ENCODE data around the gene GH1.

The GH1 gene

DNA sequence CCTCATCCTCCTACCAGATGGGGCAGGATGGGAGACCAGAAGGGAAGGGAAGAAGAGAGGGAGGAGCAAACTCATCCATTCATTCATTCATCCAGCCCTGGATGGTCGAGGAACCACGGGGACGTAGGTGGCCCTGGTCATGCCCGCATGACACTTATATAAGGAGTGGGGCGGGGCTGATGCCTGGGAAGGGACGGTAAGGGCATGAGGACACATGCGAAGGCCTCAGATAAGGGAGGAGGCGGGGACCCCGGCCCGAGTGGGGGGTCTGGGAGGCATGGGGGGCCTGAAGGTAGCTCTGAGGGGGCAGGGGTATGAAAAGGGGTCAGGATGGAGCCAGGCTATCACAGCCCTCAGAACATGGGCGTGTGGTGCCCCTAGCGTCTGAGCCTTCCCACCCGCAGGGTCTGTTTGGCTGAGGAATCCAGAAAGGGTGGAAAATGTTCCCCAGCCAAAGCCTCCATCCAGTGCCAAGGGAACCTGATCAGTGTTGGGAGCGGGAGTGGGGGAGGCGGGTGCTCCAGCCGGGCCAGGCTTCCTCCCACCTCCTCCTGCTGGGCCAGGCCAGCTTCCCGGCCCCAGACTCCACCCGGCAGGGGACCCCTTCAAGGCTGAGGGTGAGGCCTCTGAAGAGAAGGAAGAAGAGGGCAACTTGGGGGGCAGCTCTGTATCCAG, 31.1 kb upstream of the GH1 start:
- no peak for DNase-seq (ENCODE audit: insufficient read length, low spot score)
- FAIRE-seq = no peak

DNA sequence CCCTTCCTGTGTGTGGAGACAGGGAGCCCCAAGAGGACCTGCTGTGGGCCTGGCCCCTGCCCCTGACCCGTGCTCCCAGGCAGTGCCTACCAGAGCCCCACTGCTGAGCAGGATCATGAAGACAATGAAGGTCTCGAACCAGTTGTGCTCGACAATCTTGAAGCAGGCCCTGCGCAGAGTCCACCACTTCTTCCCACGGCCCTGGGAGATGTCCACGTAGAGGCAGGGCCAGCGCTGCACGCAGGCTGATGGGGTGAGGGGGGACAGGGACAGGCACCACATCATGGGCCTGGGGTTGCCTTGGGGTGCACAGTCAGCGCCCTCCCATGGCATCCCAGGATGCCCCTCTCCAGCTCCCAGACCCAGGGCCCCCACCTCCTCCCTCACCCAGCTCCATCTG, 29.9 kb upstream of the GH1 start:
- DNase-seq (ENCODE audit: insufficient read length, low spot score) (no peak), FAIRE-seq (no peak)
- TF ChIP-seq POLR2A (IDR thresholded peaks at IDR 0.05; ENCODE audit: low read depth, low read length) = no peak

More for the DNA sequence above, 31.1 kb upstream of the GH1 start:
- no peak for TF ChIP-seq POLR2A (IDR thresholded peaks at IDR 0.05; ENCODE audit: low read depth, low read length)

GRCh38 chr17:63947711-63948330, 29.2 kb upstream of the GH1 start:
- DNase-seq (ENCODE audit: insufficient read length, low spot score) = no peak
- no peak for FAIRE-seq
- TF ChIP-seq POLR2A (IDR thresholded peaks at IDR 0.05; ENCODE audit: low read depth, low read length) = no peak

DNA sequence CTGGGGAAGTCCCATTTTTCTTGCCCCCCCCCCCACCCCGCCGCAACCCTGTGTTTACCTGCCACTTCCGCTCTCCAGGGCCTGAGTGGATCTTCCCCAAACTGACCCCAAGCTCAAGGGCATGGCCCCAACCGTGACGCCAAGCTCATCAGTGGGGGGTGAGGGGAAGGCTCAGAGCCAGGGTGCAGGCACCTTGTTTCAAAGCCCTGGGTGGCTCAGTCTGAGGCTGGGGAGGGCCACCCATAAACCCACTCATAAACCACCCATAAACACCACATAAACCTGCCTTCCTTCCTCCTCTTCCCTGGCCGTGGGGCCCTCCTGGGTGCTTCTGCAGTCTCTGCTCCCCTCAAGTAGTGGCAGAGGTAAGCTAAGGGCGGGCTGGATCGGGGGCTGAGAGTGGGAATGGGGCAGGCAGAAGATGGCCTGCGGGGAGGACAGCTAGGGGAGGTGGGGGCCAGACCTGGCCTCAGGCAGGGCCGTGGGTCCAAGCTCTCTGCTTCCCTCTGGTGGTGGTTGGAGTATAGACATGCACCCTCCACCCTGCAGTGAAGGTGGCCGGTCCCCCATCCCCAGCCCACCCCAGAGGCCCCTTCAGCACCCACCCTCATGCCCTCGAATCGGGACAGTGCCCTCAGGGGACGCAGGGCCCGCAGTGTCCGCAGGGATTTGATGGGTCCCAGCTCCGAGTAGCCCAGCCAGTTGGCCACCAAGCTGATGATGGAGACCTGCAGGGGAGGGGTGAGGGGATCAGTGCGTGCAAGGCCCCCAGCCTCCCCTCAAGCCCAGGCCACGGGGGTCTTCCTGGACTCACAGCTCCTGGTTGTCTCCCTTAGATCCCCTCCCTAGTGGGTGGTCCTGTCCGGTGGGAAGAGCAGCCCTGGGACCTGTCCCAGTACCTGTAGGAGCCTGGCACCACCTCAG, 28.1 kb upstream of the GH1 start:
- peak; percentile 92 for DNase-seq (ENCODE audit: insufficient read length, low spot score)
- FAIRE-seq = no peak
- no peak for TF ChIP-seq POLR2A (IDR thresholded peaks at IDR 0.05; ENCODE audit: low read depth, low read length)

GRCh38 chr17:63945784-63946439, 27.3 kb upstream of the GH1 start:
- no peak for TF ChIP-seq POLR2A (IDR thresholded peaks at IDR 0.05; ENCODE audit: low read depth, low read length)
- no peak for DNase-seq (ENCODE audit: insufficient read length, low spot score)
- FAIRE-seq = no peak

DNA sequence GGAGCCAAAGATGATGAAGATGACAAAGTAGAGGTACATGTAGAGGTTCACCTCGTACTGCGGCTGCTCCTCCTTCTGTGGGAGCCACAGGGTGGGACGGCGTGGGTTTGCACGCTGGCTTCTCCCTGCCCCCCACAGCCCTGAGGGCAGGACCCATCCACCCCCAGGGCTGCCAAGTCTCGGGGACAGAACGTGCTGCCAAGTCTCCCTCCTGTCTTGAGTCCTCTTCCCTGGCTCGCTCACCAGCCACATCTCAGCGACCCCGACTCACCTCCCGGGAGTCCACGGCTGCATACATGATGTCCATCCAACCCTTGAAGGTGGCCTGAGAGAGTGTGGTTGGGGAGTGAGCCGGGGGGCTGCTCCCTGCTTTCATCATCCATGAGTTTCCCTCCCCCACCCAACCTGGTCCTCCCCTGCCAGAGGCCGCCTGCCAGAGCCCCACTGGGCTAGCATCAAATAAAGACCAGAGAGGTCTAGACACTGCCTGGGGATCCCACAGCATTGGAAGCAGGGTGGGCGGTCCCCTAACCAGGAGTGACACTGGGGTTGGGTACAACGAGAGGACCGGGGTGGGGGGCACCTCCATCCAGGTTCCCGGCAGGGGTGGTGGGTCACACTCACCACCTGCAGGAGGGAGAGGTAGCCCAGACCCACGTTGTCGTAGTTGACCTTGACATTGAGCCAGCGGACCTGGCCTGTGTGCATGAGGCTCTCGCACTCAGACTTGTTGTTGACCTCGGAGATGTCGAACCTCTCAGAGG, 26.3 kb upstream of the GH1 start:
- FAIRE-seq (no peak), DNase-seq (ENCODE audit: insufficient read length, low spot score) (no peak)
- no peak for TF ChIP-seq POLR2A (IDR thresholded peaks at IDR 0.05; ENCODE audit: low read depth, low read length)

DNA sequence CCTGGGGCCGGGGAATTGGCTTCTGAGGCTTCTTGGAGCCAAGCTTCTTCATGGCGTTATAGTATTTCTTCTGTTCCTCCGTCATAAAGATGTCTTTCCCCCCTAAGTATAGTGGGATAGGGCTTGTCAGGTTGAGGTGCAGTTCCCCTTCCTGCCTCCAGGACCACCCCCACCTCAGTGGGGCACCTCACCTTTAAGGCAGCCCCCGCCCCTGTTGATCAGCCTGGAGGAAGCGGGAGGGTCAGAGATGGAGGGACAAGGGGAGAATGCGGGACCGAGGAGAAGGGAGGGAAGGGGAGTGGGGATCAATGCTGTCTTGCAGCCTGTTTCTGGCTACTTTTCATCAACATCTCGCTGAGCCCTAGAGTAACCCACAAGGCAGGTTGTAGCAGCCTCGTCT, 25.1 kb upstream of the GH1 start:
- FAIRE-seq = no peak
- no peak for DNase-seq (ENCODE audit: insufficient read length, low spot score)
- no peak for TF ChIP-seq POLR2A (IDR thresholded peaks at IDR 0.05; ENCODE audit: low read depth, low read length)

- no peak for TF ChIP-seq POLR2A (IDR thresholded peaks at IDR 0.05; ENCODE audit: low read depth, low read length)
- no peak for DNase-seq (ENCODE audit: insufficient read length, low spot score)
- no peak for FAIRE-seq
These were observed 23.8 kb upstream of the GH1 start for GRCh38 chr17:63942309-63942985.

DNA sequence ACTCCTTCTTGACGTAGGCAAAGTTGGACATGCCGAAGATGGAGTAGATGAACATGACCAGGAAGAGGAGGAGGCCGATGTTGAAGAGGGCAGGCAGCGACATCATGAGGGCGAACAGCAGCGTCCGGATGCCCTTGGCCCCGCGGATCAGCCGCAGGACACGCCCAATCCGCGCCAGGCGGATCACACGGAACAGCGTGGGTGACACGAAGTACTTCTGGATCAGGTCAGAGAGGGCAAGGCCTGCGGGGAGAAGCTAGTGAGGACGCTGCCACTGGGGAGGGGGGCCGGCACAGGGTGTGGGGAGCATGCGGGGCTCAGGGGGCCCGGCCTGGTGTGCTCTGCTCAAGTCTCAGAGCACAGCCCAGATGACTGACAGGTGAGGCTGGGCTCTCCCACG, 23.1 kb upstream of the GH1 start:
- no peak for TF ChIP-seq POLR2A (IDR thresholded peaks at IDR 0.05; ENCODE audit: low read depth, low read length)
- FAIRE-seq (no peak), DNase-seq (ENCODE audit: insufficient read length, low spot score) (no peak)

DNA sequence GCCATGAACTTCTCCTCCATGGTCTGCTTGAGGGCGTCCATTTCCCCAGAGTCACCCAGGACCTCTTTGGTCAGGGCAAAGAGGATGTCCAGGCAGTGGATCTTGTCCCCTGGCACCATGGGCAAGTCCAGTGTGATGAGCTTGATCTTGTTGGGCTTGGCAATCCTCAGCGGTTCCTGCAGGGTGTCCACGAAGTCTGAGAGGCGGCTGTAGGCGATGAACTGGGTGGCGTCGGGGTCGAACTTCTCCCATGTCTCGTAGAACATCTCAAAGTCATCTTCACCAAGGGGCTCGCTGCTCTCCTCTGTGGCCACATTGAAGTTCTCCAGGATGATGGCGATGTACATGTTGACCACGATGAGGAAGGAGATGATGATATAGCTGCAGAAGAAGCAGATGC, 22.5 kb upstream of the GH1 start:
- FAIRE-seq = no peak
- TF ChIP-seq POLR2A (IDR thresholded peaks at IDR 0.05; ENCODE audit: low read depth, low read length) = no peak
- no peak for DNase-seq (ENCODE audit: insufficient read length, low spot score)

DNA sequence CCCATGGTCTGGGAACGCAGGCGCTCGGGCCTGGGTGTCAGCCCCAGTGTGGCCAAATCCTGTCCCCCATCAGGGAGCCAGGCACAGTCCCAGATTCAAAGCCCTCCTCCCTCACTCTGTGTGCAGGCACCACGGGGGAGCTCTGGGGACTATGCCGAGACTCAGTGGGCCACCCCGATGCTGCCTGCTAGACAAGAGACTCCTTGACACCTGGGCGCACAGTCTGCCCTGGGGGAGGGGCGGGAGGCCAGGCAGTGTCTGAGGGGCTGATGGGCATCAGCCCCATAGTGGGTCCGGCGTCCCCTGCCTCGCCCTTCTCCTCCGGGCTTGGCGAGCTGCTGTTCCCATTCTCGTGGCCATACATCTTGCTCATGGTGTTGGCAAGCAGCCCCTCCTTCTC, 21.9 kb upstream of the GH1 start:
- FAIRE-seq (no peak), DNase-seq (ENCODE audit: insufficient read length, low spot score) (no peak)
- no peak for TF ChIP-seq POLR2A (IDR thresholded peaks at IDR 0.05; ENCODE audit: low read depth, low read length)

- no peak for DNase-seq (ENCODE audit: insufficient read length, low spot score)
- TF ChIP-seq POLR2A (IDR thresholded peaks at IDR 0.05; ENCODE audit: low read depth, low read length) = no peak
- FAIRE-seq = no peak
These were observed 21.2 kb upstream of the GH1 start for GRCh38 chr17:63939884-63940283.

DNA sequence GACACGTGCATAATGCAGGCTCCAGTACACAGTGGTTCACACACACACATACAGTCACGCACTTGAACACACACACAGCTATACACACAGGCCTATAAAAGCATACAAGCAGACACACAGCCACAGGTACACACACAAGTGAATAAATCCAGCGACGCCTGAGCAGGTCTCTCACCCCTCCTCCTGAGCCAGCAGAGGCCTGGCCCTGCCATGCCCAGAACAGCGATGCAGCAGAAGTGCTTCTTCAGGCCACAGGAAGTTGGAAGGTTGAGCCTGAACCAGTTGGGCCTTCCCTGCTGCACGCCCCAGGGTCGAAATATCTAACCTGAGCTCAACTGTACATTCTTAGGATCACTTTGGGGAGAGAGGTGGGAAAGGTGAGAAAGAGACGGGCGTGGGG, 20.8 kb upstream of the GH1 start:
- FAIRE-seq (no peak), DNase-seq (ENCODE audit: insufficient read length, low spot score) (no peak)
- TF ChIP-seq POLR2A (IDR thresholded peaks at IDR 0.05; ENCODE audit: low read depth, low read length) = no peak

Data from H54 (cell line).